ENCODE measurements around the gene SNRNP25.

SNRNP25 gene

DNA sequence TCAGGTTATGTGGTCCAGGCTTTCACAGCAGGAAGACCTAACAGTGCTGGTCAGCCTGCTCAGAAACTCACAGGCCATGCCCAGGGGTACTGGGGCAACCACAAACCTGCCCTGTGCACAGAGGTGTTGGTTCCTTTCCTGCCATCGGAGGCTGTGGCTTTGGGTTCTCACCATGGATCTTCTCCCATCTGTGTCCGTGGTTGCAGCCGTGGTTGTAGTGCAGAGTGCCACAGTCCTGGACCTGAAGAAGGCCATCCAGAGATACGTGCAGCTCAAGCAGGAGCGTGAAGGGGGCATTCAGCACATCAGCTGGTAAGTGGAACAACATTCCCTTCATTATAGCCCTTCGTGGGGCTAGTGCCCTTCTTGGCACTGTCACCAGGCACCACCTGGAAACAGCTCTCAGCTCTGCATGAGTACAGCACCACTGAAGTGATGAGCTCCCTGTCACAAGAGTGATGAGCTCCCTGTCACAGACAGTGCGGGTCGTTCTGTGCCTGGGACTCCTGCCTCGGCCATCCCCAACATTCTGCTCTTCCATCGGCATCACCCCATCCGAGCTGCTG, 2.0 kb downstream of the SNRNP25 start:
- H3K9me3 Mint-ChIP-seq = no peaks in the 10 kb centered on the region
- no peak overlapping the region for H3K27ac Mint-ChIP-seq
- no peak for ATAC-seq
- peaks cover 27% of the 10 kb centered on the region for H3K36me3 Mint-ChIP-seq (ENCODE audit: low read depth)
- no peak overlapping the region for H3K4me3 Mint-ChIP-seq
- no peaks in the 10 kb centered on the region for H3K27me3 Mint-ChIP-seq
- H3K4me1 Mint-ChIP-seq = peaks cover 29% of the 10 kb centered on the region
- no peak for DNase-seq

DNA sequence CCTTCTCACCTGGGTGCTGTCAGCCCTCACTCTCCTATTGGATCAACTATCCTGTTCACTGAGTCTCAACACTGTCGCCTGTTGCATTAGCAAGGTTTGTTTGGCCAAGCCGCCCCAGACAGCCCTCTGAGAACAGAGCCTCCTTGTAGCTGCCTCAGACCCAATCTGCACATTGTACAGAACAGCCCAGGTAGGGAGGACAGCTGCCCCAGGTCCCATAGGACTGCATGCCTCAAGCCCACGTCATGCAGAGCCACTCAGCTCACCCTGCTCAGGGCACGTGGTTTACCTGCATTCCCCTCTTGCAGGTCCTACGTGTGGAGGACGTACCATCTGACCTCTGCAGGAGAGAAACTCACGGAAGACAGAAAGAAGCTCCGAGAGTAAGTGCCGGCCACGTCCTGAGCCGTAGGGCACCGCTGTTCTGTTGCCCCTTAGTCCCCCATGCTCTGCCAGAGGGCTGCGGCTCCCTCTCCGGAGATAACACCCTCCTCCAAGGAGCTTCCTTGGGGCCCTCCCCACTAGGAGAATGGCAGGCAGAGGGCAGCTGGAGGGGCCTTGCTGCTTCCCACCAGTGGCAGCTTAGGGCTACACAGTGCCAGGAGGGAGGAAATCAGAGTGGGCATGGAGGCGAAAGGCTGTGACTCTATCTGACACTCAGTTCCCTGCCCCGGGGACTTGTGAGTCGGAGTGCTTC, 2.8 kb downstream of the SNRNP25 start:
- DNase-seq (no peak), ATAC-seq (no peak)
- Mint-ChIP-seq H3K4me3 (no peak overlapping the region), H3K4me1 (peaks cover 22% of the 10 kb centered on the region), H3K36me3 (ENCODE audit: low read depth) (peaks cover 20% of the 10 kb centered on the region), H3K9me3 (no peaks in the 10 kb centered on the region), H3K27ac (no peak overlapping the region), H3K27me3 (no peaks in the 10 kb centered on the region)

DNA sequence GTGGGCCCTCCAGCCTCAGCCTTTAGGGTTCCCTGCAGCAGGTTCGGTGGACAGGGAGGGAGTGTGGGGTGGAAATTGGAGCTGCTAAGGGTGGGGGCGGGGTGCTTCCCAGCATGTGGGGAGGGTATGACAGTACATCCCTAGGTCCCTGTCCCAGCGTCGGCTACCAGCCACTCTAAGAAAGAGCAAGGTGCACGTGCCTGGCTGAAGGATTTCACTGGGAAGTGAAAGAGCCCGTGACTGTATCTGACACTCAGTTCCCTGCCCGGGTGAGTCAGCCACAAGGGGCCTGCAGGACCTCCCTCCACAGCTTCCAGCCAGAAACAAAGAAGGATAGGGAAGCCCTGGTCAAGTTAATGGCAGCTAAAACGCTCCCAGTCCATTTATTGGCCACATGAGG, 4.1 kb downstream of the SNRNP25 start:
- ATAC-seq (no peak), DNase-seq (no peak)
- peaks cover 13% of the 10 kb centered on the region for H3K4me1 Mint-ChIP-seq
- H3K9me3 Mint-ChIP-seq = no peaks in the 10 kb centered on the region
- no peaks in the 10 kb centered on the region for H3K27me3 Mint-ChIP-seq
- H3K4me3 Mint-ChIP-seq = no peak overlapping the region
- peaks cover 13% of the 10 kb centered on the region for H3K36me3 Mint-ChIP-seq (ENCODE audit: low read depth)
- H3K27ac Mint-ChIP-seq = no peak overlapping the region

DNA sequence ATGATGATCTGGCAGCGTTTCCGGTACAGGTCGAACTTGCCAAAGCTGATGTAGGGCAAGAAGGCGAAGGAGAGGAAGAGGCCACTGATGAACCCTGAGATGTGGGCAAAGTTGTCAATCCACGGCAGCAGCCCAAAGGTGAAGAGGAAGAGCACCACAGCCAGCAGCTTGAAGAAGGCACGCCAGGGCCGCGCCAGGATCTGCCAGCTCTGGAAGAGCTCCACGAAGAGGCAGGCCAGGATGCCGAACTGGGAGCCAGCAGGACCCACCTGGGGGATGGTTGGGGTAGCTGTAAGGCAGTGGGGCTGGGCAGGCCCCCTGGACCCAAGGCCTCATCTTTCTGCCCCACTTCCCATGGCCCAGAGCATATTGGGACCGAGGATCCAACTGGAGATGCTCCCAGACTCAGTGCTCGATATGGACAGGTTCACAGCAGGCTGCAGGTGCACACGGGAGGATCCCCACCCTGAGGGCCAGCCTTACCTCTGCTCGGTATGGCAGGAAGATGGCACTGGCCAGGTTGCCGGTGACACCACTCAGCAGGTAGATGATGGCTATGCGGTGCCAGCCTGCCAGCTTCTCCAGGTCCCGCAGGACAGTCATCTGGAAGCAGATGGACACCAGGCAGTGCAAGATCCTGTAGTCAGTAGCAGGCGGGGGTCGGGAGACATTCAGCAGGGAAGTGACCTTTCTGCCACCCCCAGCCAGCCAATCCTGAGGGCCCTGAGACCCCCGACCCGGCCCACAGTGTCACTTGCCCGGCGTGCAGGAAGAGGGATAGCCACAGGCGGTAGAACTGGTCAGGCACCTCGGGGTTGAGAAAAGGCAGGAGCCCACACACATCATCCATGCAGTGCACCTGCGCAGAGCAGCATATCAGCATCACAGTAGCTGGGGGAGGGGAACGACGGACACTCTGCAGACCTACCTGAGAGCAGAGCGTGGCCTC, 5.1 kb downstream of the SNRNP25 start:
- ATAC-seq (no peak), DNase-seq (no peak)
- Mint-ChIP-seq H3K4me3 (no peak overlapping the region), H3K36me3 (ENCODE audit: low read depth) (peaks cover 9% of the 10 kb centered on the region), H3K27me3 (no peaks in the 10 kb centered on the region), H3K4me1 (peaks cover 7% of the 10 kb centered on the region), H3K9me3 (no peaks in the 10 kb centered on the region), H3K27ac (no peak overlapping the region)

DNA sequence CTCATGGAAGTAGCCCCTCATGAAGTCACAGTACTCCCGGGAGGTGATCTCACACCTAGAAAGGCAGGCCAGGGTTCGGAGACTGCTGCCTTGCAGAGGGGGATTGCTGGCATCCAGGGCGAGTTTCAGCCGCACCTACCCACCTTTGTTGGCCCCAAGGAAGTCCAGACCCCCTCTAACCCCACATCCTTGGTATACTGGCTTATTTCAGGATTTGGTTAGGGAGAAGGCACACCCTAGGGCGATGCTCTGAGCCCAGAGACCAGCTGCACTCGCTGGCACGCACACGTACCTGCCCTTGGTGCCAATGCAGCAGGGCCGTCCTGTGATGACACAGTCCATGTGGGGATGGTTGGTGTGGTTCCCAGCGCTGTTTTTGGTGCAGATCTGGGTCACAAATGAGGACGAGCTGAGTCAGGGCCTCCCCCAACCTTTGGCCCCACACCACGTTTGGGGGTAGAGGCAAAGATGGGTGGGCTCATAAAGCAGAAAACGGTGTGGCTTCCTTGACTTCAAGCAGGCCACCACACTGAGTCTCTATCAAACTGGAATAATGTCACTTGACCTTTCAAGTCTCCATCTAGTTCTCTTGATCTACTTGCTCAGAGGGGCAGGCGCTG, 5.9 kb downstream of the SNRNP25 start:
- Mint-ChIP-seq H3K36me3 (ENCODE audit: low read depth) (peaks cover 9% of the 10 kb centered on the region), H3K9me3 (no peaks in the 10 kb centered on the region), H3K27ac (no peak overlapping the region), H3K4me3 (no peak overlapping the region), H3K27me3 (no peaks in the 10 kb centered on the region), H3K4me1 (peaks cover 3% of the 10 kb centered on the region)
- no peak for ATAC-seq
- DNase-seq = no peak

DNA sequence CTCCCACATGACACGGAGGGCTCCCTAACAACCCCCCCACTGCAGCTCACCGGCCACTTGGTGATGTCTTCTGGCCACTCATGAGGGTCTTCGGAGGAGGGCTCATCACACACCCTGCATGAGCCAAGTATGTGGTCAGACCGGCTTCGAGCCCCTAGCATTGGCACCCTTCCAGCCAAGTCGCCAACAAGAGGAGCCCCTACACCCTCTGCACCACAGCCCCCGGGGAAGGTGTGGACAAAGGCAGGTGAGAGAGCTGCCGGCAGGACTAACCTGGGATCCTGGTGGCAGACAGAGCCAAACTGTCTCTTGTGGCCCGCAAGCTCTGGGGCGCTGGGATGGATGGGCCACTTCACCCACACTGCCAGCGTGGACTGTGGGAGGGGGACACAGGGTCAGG, 6.5 kb downstream of the SNRNP25 start:
- DNase-seq = no peak
- H3K27me3 Mint-ChIP-seq = no peaks in the 10 kb centered on the region
- no peaks in the 10 kb centered on the region for H3K9me3 Mint-ChIP-seq
- H3K36me3 Mint-ChIP-seq (ENCODE audit: low read depth) = peaks cover 9% of the 10 kb centered on the region
- H3K4me1 Mint-ChIP-seq = no peaks in the 10 kb centered on the region
- no peak for ATAC-seq
- H3K4me3 Mint-ChIP-seq = no peak overlapping the region
- H3K27ac Mint-ChIP-seq = no peak overlapping the region

DNA sequence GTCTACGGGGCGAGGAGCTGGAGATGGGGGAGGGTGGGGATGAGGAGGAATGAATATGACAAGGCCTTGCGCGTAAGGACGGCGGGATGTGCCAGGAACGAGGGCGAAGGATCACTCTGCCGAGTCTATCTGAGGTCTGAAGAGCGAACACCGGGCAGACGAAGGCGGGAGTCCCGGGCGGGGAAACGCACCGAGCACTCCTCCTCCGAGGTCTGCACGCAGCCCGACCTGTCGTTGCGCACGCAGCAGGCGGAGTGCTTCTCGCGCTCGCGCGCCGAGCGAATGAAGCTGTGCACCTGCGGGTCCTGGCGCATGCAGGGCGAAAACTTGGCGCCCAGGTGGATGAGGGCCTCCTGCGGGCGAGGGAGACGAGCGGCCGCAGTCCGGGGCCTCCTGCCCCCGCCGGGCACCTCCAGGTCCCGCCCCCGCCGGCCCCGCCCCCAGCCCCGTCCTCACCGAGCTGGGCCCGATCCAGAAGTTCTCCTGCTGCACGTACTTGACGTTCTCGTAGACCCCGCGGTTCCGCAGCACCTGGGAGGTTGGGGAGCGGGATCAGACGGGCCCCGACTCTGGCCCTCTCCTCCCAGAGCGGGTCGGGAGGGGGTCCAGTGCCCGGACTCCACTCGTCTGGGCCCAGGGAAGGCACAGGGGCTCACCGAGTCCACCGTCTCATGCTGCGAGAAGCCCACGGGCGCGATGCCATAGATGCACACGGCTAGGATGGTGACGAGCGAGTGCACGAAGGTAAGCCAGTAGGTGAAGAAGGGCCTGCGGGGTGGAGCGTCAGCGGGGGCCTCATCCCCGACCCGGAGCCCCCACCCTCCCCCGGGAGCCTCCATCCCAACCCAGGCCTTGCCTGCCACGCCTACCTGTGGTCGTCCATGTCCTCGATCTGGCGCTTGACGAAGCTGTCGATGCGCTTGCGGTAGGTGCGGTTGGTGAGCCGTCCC, 7.6 kb downstream of the SNRNP25 start:
- ATAC-seq (no peak), DNase-seq (no peak)
- no peak overlapping the region for H3K27ac Mint-ChIP-seq
- H3K4me1 Mint-ChIP-seq = peaks cover 2% of the 10 kb centered on the region
- H3K4me3 Mint-ChIP-seq = no peak overlapping the region
- H3K36me3 Mint-ChIP-seq (ENCODE audit: low read depth) = peaks cover 6% of the 10 kb centered on the region
- H3K27me3 Mint-ChIP-seq = no peaks in the 10 kb centered on the region
- H3K9me3 Mint-ChIP-seq = no peaks in the 10 kb centered on the region

DNA sequence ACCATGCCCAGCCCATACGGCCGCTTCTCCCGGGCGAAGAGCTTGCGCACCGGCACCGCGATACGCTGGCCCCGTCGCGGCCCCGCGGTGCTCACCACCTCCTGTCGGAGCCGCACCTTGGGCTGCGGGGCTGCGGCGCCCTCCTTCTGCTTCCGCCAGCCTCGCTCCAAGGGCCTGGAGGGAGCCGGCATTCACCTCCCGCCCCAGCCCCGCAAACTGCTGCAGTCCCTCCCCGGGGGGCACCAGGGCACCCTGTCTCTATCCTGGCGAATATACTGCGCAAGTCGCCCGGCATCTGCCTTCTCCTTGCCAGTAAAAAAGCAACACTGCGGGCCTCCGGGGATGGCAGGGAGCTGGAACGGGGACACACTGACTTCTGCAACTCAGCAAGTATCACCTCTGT, 8.3 kb downstream of the SNRNP25 start:
- H3K4me1 Mint-ChIP-seq = peaks cover 2% of the 10 kb centered on the region
- no peak overlapping the region for H3K27ac Mint-ChIP-seq
- no peaks in the 10 kb centered on the region for H3K9me3 Mint-ChIP-seq
- no peaks in the 10 kb centered on the region for H3K27me3 Mint-ChIP-seq
- DNase-seq (no peak), ATAC-seq (no peak)
- peaks cover 4% of the 10 kb centered on the region for H3K36me3 Mint-ChIP-seq (ENCODE audit: low read depth)
- H3K4me3 Mint-ChIP-seq = no peak overlapping the region

DNA sequence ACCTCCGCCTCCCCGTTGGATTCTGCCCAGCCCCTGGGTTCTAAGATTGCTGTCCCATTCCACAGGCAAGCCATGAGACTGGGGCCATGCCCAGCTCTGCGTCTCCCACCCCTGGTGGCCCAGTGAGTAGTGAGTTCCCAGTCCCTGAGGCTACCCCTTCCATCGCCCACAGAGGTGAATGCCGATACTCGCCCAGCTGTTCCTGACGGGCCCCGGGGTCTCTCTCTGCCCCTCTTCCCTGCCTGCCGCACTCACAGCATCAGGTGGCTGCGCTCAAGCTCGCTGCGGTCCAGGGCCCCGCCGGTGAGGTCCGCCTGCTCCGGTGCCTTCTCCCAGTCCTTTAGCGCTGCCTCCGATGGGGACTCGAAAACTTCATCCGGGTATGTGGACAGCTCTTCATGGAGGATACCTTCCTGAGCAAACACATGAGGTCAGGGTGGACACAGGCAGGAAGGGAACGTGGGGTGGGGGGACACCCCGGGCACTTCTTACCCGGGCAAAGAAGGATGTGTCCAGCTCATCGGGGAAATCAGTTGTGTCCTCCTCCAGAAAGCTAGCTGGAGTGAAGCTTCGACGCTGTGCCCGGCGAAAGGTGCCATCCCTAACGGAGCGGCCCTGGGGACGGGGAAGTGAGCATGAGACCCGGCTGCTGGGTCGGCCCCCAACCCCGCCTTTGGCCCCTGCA, 8.8 kb downstream of the SNRNP25 start:
- Mint-ChIP-seq H3K36me3 (ENCODE audit: low read depth) (peaks cover 4% of the 10 kb centered on the region), H3K4me1 (peaks cover 2% of the 10 kb centered on the region), H3K4me3 (no peak overlapping the region), H3K27ac (no peak overlapping the region), H3K27me3 (peaks cover 1% of the 10 kb centered on the region), H3K9me3 (no peaks in the 10 kb centered on the region)
- DNase-seq = no peak
- ATAC-seq = no peak

DNA sequence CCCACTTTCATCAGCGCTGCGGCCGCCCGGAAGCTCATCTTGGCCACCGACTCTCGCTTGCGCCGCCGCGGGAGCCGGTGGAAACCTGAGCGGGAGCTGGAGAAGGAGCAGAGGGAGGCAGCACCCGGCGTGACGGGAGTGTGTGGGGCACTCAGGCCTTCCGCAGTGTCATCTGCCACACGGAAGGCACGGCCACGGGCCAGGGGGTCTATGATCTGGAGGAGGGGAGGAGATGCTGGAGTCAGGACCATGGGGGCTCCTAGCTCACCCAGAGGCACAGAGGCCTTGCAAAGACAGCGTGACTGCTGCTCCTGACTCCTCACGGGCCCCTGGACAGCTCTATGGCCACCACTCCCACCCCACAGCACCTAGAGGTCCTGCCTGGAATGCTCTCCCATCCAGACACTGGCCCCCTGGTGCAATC, 9.4 kb downstream of the SNRNP25 start:
- Mint-ChIP-seq H3K4me1 (peaks cover 2% of the 10 kb centered on the region), H3K27me3 (peaks cover 4% of the 10 kb centered on the region), H3K4me3 (no peak overlapping the region), H3K36me3 (ENCODE audit: low read depth) (peaks cover 4% of the 10 kb centered on the region), H3K27ac (no peak overlapping the region), H3K9me3 (no peaks in the 10 kb centered on the region)
- DNase-seq (no peak), ATAC-seq (no peak)

DNA sequence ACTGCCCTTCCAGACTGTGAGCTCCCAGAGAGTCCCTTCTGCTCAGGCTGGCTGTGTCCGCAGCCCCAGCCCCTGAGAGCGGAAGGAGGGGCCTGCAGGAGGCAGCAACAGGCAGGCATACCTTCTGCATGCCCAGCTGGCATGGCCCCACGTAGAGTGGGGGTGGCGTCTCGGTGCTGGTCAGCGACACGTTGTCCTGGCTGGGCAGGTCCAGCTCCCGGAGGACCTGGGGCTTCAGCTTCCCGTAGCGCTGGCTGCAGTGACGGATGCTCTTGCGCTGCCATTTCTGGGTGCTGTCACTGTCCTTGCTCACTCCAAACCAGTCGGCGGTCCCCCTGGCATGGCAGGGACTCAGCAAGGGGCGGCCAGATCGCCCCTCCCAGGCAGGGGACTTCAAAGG, 9.8 kb downstream of the SNRNP25 start:
- ATAC-seq = no peak
- Mint-ChIP-seq H3K27me3 (peaks cover 4% of the 10 kb centered on the region), H3K4me1 (peaks cover 2% of the 10 kb centered on the region), H3K9me3 (no peaks in the 10 kb centered on the region), H3K36me3 (ENCODE audit: low read depth) (no peaks in the 10 kb centered on the region), H3K4me3 (no peak overlapping the region), H3K27ac (no peak overlapping the region)
- DNase-seq = no peak

DNA sequence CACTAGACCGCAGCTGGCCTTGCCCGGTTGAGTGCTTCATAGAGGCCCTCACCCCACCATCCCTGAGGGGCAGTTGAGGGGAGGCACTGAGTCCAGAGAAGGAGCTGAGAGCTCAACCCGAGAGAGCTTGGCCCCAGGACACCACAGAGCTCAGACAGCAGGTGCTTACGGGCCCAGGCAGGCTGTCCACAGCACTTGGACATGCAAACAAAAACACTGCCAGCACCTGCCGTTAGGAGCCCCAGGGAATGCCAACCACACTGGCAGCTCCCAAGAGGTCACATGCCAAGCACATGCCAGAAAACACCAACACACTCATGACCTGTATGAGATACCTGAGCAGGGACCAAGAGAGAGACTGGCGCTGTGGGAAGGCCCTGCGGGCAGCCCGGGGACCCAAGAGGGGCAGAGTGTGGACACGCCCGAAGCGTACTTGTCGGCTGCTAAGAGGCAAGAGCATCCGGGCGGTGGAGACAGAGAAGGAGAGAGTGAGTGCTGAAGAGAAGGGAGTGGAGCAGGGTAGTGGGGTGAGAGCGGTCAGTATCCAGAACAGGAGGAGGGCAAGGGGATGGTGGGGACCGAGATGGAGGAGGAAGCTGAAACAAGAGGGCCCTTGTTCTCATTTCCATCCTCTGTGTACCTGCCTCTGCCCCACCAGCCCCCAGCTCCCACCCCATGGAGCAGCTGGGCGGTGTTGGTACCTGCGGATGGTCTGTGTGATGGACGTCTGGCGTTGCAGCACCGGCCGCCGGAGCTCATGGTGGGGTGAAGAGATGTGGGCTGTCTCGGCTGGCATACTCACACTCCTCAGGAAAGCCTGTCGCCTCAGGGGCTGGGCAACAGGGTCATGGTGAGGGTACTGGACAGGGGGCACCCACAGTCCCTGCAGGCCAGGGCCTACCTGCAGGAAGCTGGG, 10.6 kb downstream of the SNRNP25 start:
- ATAC-seq (no peak), DNase-seq (no peak)
- Mint-ChIP-seq H3K36me3 (ENCODE audit: low read depth) (no peaks in the 10 kb centered on the region), H3K9me3 (no peaks in the 10 kb centered on the region), H3K4me1 (peaks cover 2% of the 10 kb centered on the region), H3K27ac (no peak overlapping the region), H3K27me3 (peaks cover 4% of the 10 kb centered on the region), H3K4me3 (no peak overlapping the region)

DNA sequence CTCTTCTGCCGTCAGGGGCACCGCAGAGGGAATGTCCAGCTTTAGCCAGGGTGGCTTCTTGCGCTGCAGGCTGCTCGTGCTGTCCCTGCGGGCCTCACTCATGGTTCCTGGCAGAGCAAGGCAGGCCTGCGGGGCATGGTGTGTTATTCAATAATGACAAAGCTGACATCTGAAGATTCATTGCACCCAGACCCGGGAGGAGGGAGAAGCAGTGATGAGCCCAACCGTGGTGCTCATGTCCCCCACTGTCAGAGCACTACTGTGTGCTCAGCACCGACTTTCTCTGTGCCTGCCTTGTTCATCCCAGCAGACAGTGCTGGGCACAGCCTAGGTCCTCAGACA, 11.3 kb downstream of the SNRNP25 start:
- Mint-ChIP-seq H3K9me3 (no peaks in the 10 kb centered on the region), H3K4me3 (no peak overlapping the region), H3K27ac (no peak overlapping the region), H3K27me3 (peaks cover 7% of the 10 kb centered on the region), H3K36me3 (ENCODE audit: low read depth) (no peaks in the 10 kb centered on the region), H3K4me1 (peaks cover 2% of the 10 kb centered on the region)
- ATAC-seq = no peak
- DNase-seq = no peak
